H1 (cell line): ENCODE data around the gene ANKRD6. TPM values are rescaled to one million over a fixed set of nuclear protein-coding genes. Genes with fewer than 3 reads are reported as not detected.

Experiments used
- CTCF ChIA-PET: fragments of 300-600 bp; sonication (Branson Sonifier 250); formaldehyde crosslinking; loops from one replicate; lab custom pipeline; 2021; ENCODE audit not compliant: partially characterized antibody; lab: Charles Lee
- POLR2A ChIA-PET: fragments of 300-600 bp; sonication (Branson Sonifier 250); formaldehyde crosslinking; loops from one replicate; lab custom pipeline; 2021; ENCODE audit warnings: inconsistent platforms; ENCODE audit not compliant: partially characterized antibody; lab: Charles Lee
- DNase-seq, 2 experiments: peaks; one replicate each; pipeline versions ENCODE4 v3.0.0 to v3.0.0-alpha.2; 2010 to 2022; ENCODE audit warnings: low spot score in 2 of 2, low read depth in 1 of 2, mixed read lengths in 1 of 2
- FAIRE-seq: peaks from 2 replicates; lab custom pipeline; 2011; peaks lifted over from hg19 to GRCh38; lab: Jason Lieb, UNC
- H2AFZ ChIP-seq: 2 replicates; pipeline ENCODE4 v1.8.1; 2012; ENCODE audit warnings: low read length, inconsistent platforms
- H2AK5ac ChIP-seq: 2 replicates; pipeline ENCODE4 v1.6.1; 2013; ENCODE audit warnings: low read depth, low read length
- H2BK120ac ChIP-seq: replicated peaks from 2 replicates; pipeline ENCODE3; 2013; ENCODE audit warnings: low read depth, low read length, inconsistent platforms
- H2BK12ac ChIP-seq: 2 replicates; pipeline ENCODE4 v1.6.1; 2013; ENCODE audit warnings: low read depth, low read length
- H2BK15ac ChIP-seq: 2 replicates; pipeline ENCODE4 v1.6.1; 2013; ENCODE audit warnings: low read length
- H2BK20ac ChIP-seq: 2 replicates; pipeline ENCODE4 v1.6.1; 2013; ENCODE audit warnings: low read length
- H2BK5ac ChIP-seq: 2 replicates; pipeline ENCODE4 v1.6.1; 2013; ENCODE audit warnings: low read depth, low read length
- H3K14ac ChIP-seq: 2 replicates; pipeline ENCODE4 v1.6.1; 2013; ENCODE audit warnings: inconsistent platforms; ENCODE audit not compliant: insufficient read length
- H3K18ac ChIP-seq: 2 replicates; pipeline ENCODE4 v1.6.1; 2013; ENCODE audit warnings: low read length; ENCODE audit errors: extremely low read depth
- H3K23ac ChIP-seq: 2 replicates; pipeline ENCODE4 v1.6.1; 2013; ENCODE audit warnings: inconsistent platforms; ENCODE audit not compliant: insufficient read length
- H3K23me2 ChIP-seq: 2 replicates; pipeline ENCODE4 v1.6.1; 2013; ENCODE audit warnings: low read depth, low read length
- H3K27ac ChIP-seq: 2 replicates; pipeline ENCODE4 v1.6.1; 2011; ENCODE audit warnings: low read depth, low read length, inconsistent platforms
- H3K27me3 ChIP-seq, 4 experiments: replicated peaks in 1 of 4; 1 replicate in 1 of 4; 2 replicates in 3 of 4; pipeline versions ENCODE4 v1.6.1 to v1.8.1; 2011 to 2013; ENCODE audit warnings: low read length in 3 of 4, mild to moderate bottlenecking in 3 of 4, inconsistent platforms in 2 of 4, mixed read lengths in 2 of 4, moderate library complexity in 1 of 4; ENCODE audit not compliant: control insufficient read depth in 3 of 4, insufficient read depth in 3 of 4; ENCODE audit errors: extremely low read depth in 1 of 4
- H3K36me3 ChIP-seq, 4 experiments: 2 replicates each; pipeline versions ENCODE4 v1.6.1 to v1.8.1; 2011 to 2013; ENCODE audit warnings: mild to moderate bottlenecking in 4 of 4, low read length in 3 of 4, moderate library complexity in 2 of 4, control low read depth in 1 of 4, inconsistent platforms in 1 of 4; ENCODE audit not compliant: insufficient read depth in 4 of 4, control insufficient read depth in 2 of 4
- H3K4ac ChIP-seq: replicated peaks from 2 replicates; pipeline ENCODE3; 2013; ENCODE audit warnings: low read length, low read depth, mixed read lengths, inconsistent platforms; ENCODE audit not compliant: insufficient read length
- H3K4me1 ChIP-seq, 4 experiments: replicated peaks in 1 of 4; 1 replicate in 1 of 4; 2 replicates in 3 of 4; pipeline versions ENCODE4 v1.6.1 to v1.8.1; 2011 to 2013; ENCODE audit warnings: low read length in 3 of 4, inconsistent platforms in 2 of 4, mixed read lengths in 1 of 4; ENCODE audit not compliant: insufficient read depth in 4 of 4, control insufficient read depth in 3 of 4
- H3K4me2 ChIP-seq, 2 experiments: 2 replicates each; pipeline versions ENCODE4 v1.6.1 to v1.8.1; 2011 to 2013; ENCODE audit warnings: low read depth in 2 of 2, low read length in 2 of 2, control low read depth in 1 of 2, inconsistent platforms in 1 of 2, mild to moderate bottlenecking in 1 of 2; ENCODE audit not compliant: insufficient read depth in 1 of 2
- H3K4me3 ChIP-seq, 4 experiments: fragments of 200-600, 300-600 bp in 1 of 4; sonication (generic), shearing (Covaris generic), sonication (Bioruptor Twin) in 1 of 4; 2 replicates each; pipeline versions ENCODE4 v1.5.1 to v1.8.1; 2011 to 2016; ENCODE audit warnings: low read length in 4 of 4, low read depth in 3 of 4, control low read depth in 2 of 4, inconsistent platforms in 2 of 4, mild to moderate bottlenecking in 2 of 4, mixed read lengths in 1 of 4, moderate library complexity in 1 of 4; ENCODE audit not compliant: insufficient read depth in 2 of 4; ENCODE audit errors: extremely low read depth in 1 of 4
- H3K56ac ChIP-seq: replicated peaks from 2 replicates; pipeline ENCODE3; 2013; ENCODE audit warnings: low read depth, mild to moderate bottlenecking, mixed read lengths, low read length, inconsistent platforms; ENCODE audit not compliant: insufficient read length
- H3K79me1 ChIP-seq: 2 replicates; pipeline ENCODE4 v1.6.1; 2013; ENCODE audit warnings: low read depth, low read length, control low read depth
- H3K79me2 ChIP-seq, 2 experiments: 2 replicates each; pipeline versions ENCODE4 v1.6.1 to v1.8.1; 2012 to 2013; ENCODE audit warnings: low read length in 2 of 2, mild to moderate bottlenecking in 2 of 2, inconsistent platforms in 1 of 2; ENCODE audit not compliant: insufficient read depth in 2 of 2, control insufficient read depth in 1 of 2
- H3K9ac ChIP-seq, 4 experiments: replicated peaks in 1 of 4; 1 replicate in 1 of 4; 2 replicates in 3 of 4; pipeline versions ENCODE4 v1.6.1 to v1.8.1; 2011 to 2013; ENCODE audit warnings: low read depth in 3 of 4, low read length in 3 of 4, control low read depth in 2 of 4, mild to moderate bottlenecking in 2 of 4, moderate library complexity in 2 of 4, inconsistent platforms in 1 of 4; ENCODE audit errors: extremely low read depth in 1 of 4
- H3K9me3 ChIP-seq, 2 experiments: 2 replicates each; pipeline versions ENCODE4 v1.6.1 to v1.8.1; 2012 to 2013; ENCODE audit warnings: mild to moderate bottlenecking in 2 of 2, moderate library complexity in 2 of 2, control low read depth in 1 of 2, inconsistent platforms in 1 of 2, low read depth in 1 of 2, low read length in 1 of 2, mixed read lengths in 1 of 2; ENCODE audit not compliant: insufficient read depth in 2 of 2
- H4K20me1 ChIP-seq, 2 experiments: replicated peaks in 1 of 2; 2 replicates each; pipeline versions ENCODE3 to v1.8.1; 2011 to 2013; ENCODE audit warnings: inconsistent platforms in 2 of 2, low read length in 2 of 2, mild to moderate bottlenecking in 1 of 2; ENCODE audit not compliant: insufficient read depth in 2 of 2, control insufficient read depth in 1 of 2
- H4K5ac ChIP-seq: 2 replicates; pipeline ENCODE4 v1.6.1; 2013; ENCODE audit warnings: low read length, low read depth, mixed read lengths, inconsistent platforms; ENCODE audit not compliant: insufficient read length
- H4K8ac ChIP-seq: 2 replicates; pipeline ENCODE4 v1.8.0; 2013; ENCODE audit warnings: mild to moderate bottlenecking, moderate library complexity, low read length, inconsistent platforms; ENCODE audit not compliant: insufficient read depth; ENCODE audit errors: extremely low read depth
- H4K91ac ChIP-seq: replicated peaks from 2 replicates; pipeline ENCODE3; 2013; ENCODE audit warnings: low read length, mixed read lengths, inconsistent platforms; ENCODE audit not compliant: insufficient read length
- CBX5 ChIP-seq: fragments of 300-800, 300-1000 bp; sonication (generic); IDR thresholded peaks from 2 replicates; pipeline ENCODE4 v1.7.1; 2016; ENCODE audit warnings: antibody characterized with exemption, low read length, low read depth
- WGBS, 2 experiments: shearing (Covaris generic) in 1 of 2; methylation state at CpG; one replicate each; pipeline versions ENCODE4 v1.1.6 to v1.1.7; 2013 to 2015; ENCODE audit warnings: low lambda C conversion rate in 2 of 2, mixed read lengths in 2 of 2, inconsistent platforms in 1 of 2, low coverage in 1 of 2, missing lambda C conversion rate in 1 of 2; ENCODE audit not compliant: insufficient replicate concordance in 2 of 2, insufficient coverage in 1 of 2, insufficient read length in 1 of 2; ENCODE audit errors: extremely low coverage in 1 of 2, missing lambda C conversion rate in 1 of 2; 5-methylcytosine and 5-hydroxymethylcytosine counted together
- polyA plus RNA-seq, 7 experiments: library from polyadenylated mRNA; depleted of rRNA in 3 of 7; stranded (reverse) in 5 of 7; unstranded in 2 of 7; fragments of >200 nt in 5 of 7; fragments of 200-250 nt in 2 of 7; gene quantifications; 1 replicate in 5 of 7; 2 replicates in 1 of 7; 4 replicates in 1 of 7; pipeline versions ENCODE4 v1.2.1 to v1.2.3, GENCODE V29; 2011 to 2013; ENCODE audit warnings: missing spikeins in 2 of 7, mixed read lengths in 2 of 7
- total RNA-seq: library from RNA; stranded (reverse); fragmentation: NEBNext Ultra II Directional; extraction: Animal tissue kit (Norgen Biotek cat#: 25700); gene quantifications from 2 replicates; pipeline ENCODE4 v1.2.1, GENCODE V29; 2021

Gene ANKRD6
- total and polyA plus RNA-seq, 2 of the 8 experiments (the other 6 are each of a cell fraction or from before 2014, with no cell fraction given) = 5.9 to 12.8 TPM

DNA sequence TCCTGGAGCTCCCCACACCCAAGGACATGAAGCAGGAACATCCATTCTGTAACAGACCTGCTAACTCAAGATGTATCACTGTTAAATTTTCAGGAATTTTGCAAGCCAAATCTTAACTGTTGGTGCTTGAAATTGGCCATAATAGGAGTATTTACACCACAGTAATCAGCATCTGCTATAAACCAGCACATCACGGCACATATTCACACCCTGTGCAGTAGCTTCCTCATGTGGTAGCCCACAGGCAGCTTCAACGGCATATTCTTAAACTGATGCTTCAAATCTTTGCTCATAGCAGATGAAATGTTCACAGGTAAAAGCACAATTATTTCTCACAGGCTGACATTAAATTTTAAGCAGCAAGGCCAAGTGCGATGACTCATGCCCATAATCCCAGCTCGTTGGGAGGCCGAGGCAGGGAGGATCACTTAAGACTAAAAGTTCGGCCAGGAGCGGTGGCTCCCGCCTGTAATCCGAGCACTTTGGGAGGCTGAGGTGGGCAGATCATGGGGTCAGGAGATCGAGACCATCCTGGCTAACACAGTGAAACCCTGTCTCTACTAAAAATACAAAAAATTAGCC, 249.1 kb downstream of the ANKRD6 start:
- no peaks in the 10 kb centered on the region; the same call in 1 of the 2 replicates for H3K79me1 ChIP-seq
- H2BK15ac ChIP-seq = no peak overlapping the region; the same call in 1 of the 2 replicates
- H3K14ac ChIP-seq = no peak overlapping the region
- no peaks in the 10 kb centered on the region for H4K20me1 ChIP-seq
- no peaks in the 10 kb centered on the region for H3K27me3 ChIP-seq
- DNase-seq (no peak), FAIRE-seq (no peak)
- H3K9ac ChIP-seq = no peak overlapping the region
- no peak overlapping the region for H3K18ac ChIP-seq
- 86% methylated on average over 10 of the region's 10 CpGs; no CpG with 5 or more reads in 1 of the 2 experiments for WGBS, 2 experiments
- 0 out of 4 replicates have a peak, but pooled peaks cover 0 to 4% of the 10 kb centered on the region in 2 experiments for H3K79me2 ChIP-seq
- no peak for TF ChIP-seq CBX5
- no peak overlapping the region for H3K4me3 ChIP-seq
- H3K23ac ChIP-seq = no peak overlapping the region
- H2BK5ac ChIP-seq = peak overlapping the region; percentile 54; the same call in 1 of the 2 replicates
- H4K8ac ChIP-seq = no peak overlapping the region
- H3K4ac ChIP-seq = no peak overlapping the region
- no peaks in the 10 kb centered on the region for H3K23me2 ChIP-seq
- ChIA-PET CTCF (interaction anchor here (0.7 to 1.3 kb wide), 3 partner anchors 22 to 41 kb away, joined by 3 to 5 read pairs (median 3); no protein-coding TSS in a partner anchor), POLR2A (interaction anchor here (1.0 kb wide), 1 partner anchor 10 kb away, joined by 3 read pairs; no protein-coding TSS in a partner anchor)
- H2AK5ac ChIP-seq = no peak overlapping the region
- H2AFZ ChIP-seq = no peak overlapping the region
- H3K9me3 ChIP-seq = no peaks in the 10 kb centered on the region
- H2BK120ac ChIP-seq = no peak overlapping the region
- H3K4me1 ChIP-seq = peaks cover 12 to 26% (median 20%) of the 10 kb centered on the region in 4 experiments; a peak in 6 of 7 replicates
- H4K91ac ChIP-seq = no peak overlapping the region
- H4K5ac ChIP-seq = no peak overlapping the region
- no peak overlapping the region for H2BK20ac ChIP-seq
- no peak overlapping the region for H3K4me2 ChIP-seq
- H2BK12ac ChIP-seq = no peak overlapping the region; the same call in 1 of the 2 replicates
- H3K56ac ChIP-seq = no peak overlapping the region
- H3K36me3 ChIP-seq = peaks cover 42 to 93% (median 74%) of the 10 kb centered on the region in 4 experiments
- no peak overlapping the region for H3K27ac ChIP-seq
